HUES6 (cell line): ENCODE data around the gene UNC13B.
"Not testable (repeated sequence)": the region's sequence is repeated elsewhere in the genome, so short reads cannot be mapped to it uniquely, and the experiment has no call there.

Source experiments
- H3K27ac ChIP-seq: 2 replicates; pipeline ENCODE4 v1.7.0; 2013; ENCODE audit warnings: low read depth, mild to moderate bottlenecking, low read length, inconsistent platforms
- H3K27me3 ChIP-seq: 2 replicates; pipeline ENCODE4 v1.6.1; 2013; ENCODE audit warnings: low read length; ENCODE audit not compliant: control insufficient read depth, insufficient read depth
- H3K36me3 ChIP-seq: 2 replicates; pipeline ENCODE4 v1.6.1; 2013; ENCODE audit warnings: low read length; ENCODE audit not compliant: control insufficient read depth, insufficient read depth
- H3K4me1 ChIP-seq: 2 replicates; pipeline ENCODE4 v1.6.1; 2013; ENCODE audit warnings: low read length; ENCODE audit not compliant: control insufficient read depth, insufficient read depth
- H3K4me3 ChIP-seq: 2 replicates; pipeline ENCODE4 v1.5.1; 2013; ENCODE audit warnings: low read depth, low read length
- H3K9ac ChIP-seq: one replicate; pipeline ENCODE4 v1.6.1; 2013; ENCODE audit warnings: mild to moderate bottlenecking, low read length
- H3K9me3 ChIP-seq: 2 replicates; pipeline ENCODE4 v1.6.1; 2013; ENCODE audit warnings: low read depth, low read length; ENCODE audit not compliant: control insufficient read depth, insufficient read depth

The UNC13B gene

GRCh38 chr9:35167429-35167828 lies 5.6 kb downstream of the UNC13B start:
- H3K9me3 ChIP-seq, H3K27me3 ChIP-seq, H3K36me3 ChIP-seq, H3K27ac ChIP-seq, H3K4me3 ChIP-seq, H3K9ac ChIP-seq, H3K4me1 ChIP-seq: not testable (repeated sequence)

- no peak overlapping the region for H3K27ac ChIP-seq
- 0 out of 2 replicates have a peak, but pooled peaks cover 4% of the 10 kb centered on the region for H3K4me1 ChIP-seq
- no peaks in the 10 kb centered on the region for H3K36me3 ChIP-seq
- H3K27me3 ChIP-seq, result no peaks in the 10 kb centered on the region
- H3K9me3 ChIP-seq, result no peaks in the 10 kb centered on the region
- no peak overlapping the region for H3K4me3 ChIP-seq
- no peak overlapping the region for H3K9ac ChIP-seq
Measured at GRCh38 chr9:35168963-35169362, 7.2 kb downstream of the UNC13B start.

- no peaks in the 10 kb centered on the region for H3K27me3 ChIP-seq
- no peak overlapping the region for H3K4me3 ChIP-seq
- 0 out of 2 replicates have a peak, but pooled peaks cover 4% of the 10 kb centered on the region for H3K9me3 ChIP-seq
- H3K4me1 ChIP-seq, result no peaks in the 10 kb centered on the region
- H3K27ac ChIP-seq, result no peak overlapping the region; the same call in 1 of the 2 replicates
- H3K36me3 ChIP-seq, result no peaks in the 10 kb centered on the region
- H3K9ac ChIP-seq, result no peak overlapping the region
Measured at GRCh38 chr9:35172878-35173277, 11.1 kb downstream of the UNC13B start.

GRCh38 chr9:35177520-35177919 lies 15.7 kb downstream of the UNC13B start:
- Histone ChIP-seq H3K27ac (no peak overlapping the region), H3K27me3 (no peaks in the 10 kb centered on the region), H3K9ac (no peak overlapping the region), H3K4me3 (no peak overlapping the region), H3K9me3 (peaks cover 31% of the 10 kb centered on the region), H3K4me1 (no peaks in the 10 kb centered on the region), H3K36me3 (no peaks in the 10 kb centered on the region)

- Histone ChIP-seq H3K27me3 (no peaks in the 10 kb centered on the region), H3K4me3 (no peak overlapping the region), H3K9me3 (peaks cover 40% of the 10 kb centered on the region), H3K9ac (no peak overlapping the region), H3K36me3 (no peaks in the 10 kb centered on the region), H3K4me1 (no peaks in the 10 kb centered on the region), H3K27ac (no peak overlapping the region)
Measured at GRCh38 chr9:35179347-35180280, 17.8 kb downstream of the UNC13B start.

GRCh38 chr9:35180801-35181200 lies 19.0 kb downstream of the UNC13B start:
- Histone ChIP-seq H3K4me3 (no peak overlapping the region), H3K36me3 (no peaks in the 10 kb centered on the region), H3K9me3 (peaks cover 47% of the 10 kb centered on the region), H3K9ac (no peak overlapping the region), H3K4me1 (no peaks in the 10 kb centered on the region), H3K27ac (no peak overlapping the region), H3K27me3 (no peaks in the 10 kb centered on the region)

- peaks cover 60% of the 10 kb centered on the region for H3K9me3 ChIP-seq
- not testable (repeated sequence) for H3K4me3 ChIP-seq, H3K4me1 ChIP-seq, H3K9ac ChIP-seq, H3K27me3 ChIP-seq, H3K27ac ChIP-seq, H3K36me3 ChIP-seq
Measured at GRCh38 chr9:35182401-35182800, 20.6 kb downstream of the UNC13B start.

GRCh38 chr9:35182996-35183754 lies 21.4 kb downstream of the UNC13B start:
- H3K27me3 ChIP-seq, H3K27ac ChIP-seq, H3K4me3 ChIP-seq, H3K9ac ChIP-seq, H3K36me3 ChIP-seq, H3K4me1 ChIP-seq: not testable (repeated sequence)
- H3K9me3 ChIP-seq, result peaks cover 61% of the 10 kb centered on the region

- not testable (repeated sequence) for H3K27ac ChIP-seq, H3K4me3 ChIP-seq, H3K27me3 ChIP-seq, H3K9ac ChIP-seq, H3K36me3 ChIP-seq, H3K4me1 ChIP-seq
- H3K9me3 ChIP-seq, result peaks cover 61% of the 10 kb centered on the region
Measured at GRCh38 chr9:35183755-35184480, 22.1 kb downstream of the UNC13B start.

- Histone ChIP-seq H3K4me3 (no peak overlapping the region), H3K4me1 (no peaks in the 10 kb centered on the region), H3K36me3 (peaks cover 7% of the 10 kb centered on the region), H3K27me3 (no peaks in the 10 kb centered on the region), H3K9me3 (peaks cover 61% of the 10 kb centered on the region), H3K9ac (no peak overlapping the region), H3K27ac (no peak overlapping the region)
Measured at GRCh38 chr9:35186524-35186923, 24.7 kb downstream of the UNC13B start.
